Measurements from ENCODE around the gene DACT2.

DNA sequence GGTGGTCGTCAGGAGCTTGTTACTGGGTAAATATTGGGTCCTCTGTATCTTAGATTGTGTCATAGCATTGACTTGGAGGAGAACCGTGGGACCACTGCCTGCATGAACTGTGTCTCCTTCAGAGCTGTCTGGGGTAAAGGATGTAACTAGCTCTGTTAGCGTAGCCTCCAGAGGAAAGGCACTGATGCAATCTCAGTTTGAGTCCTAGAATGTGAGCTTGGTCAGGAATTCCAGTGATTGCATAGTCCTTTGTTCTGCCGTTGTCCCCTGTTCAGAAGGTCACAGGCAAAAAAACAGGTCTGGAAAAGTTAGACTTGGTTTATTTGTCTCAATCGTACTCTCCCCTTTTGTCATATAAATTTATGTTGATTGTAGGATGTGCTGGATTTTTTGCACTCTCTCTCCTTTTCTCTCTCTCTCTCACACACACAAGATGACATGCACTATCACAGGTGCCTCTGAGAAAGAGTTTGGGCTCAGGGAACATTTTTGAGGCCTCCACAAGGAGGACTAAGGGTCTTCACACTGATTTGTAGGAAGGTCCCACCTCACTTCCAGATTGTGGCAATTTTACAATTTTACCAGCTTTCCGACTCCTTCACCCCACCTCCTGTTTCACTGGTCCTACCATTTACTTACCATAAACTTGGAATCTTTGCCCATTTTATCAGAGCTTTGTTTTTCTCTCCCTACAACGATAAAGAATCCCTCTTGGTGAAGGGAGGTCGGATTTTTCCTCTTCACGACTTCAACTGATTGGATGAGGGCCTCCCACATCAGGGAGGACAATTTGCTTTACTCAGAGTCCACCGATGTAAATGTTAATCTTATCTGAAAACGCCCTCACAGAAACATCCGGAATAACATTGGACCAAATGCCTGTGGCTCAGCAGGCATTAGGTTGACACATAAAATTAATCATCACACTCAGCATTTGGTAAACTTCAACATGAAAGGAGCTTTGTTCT, 7.0 kb upstream of the DACT2 start:
- TF ChIP-seq CTCF (IDR thresholded peaks at IDR 0.05; ENCODE audit: control extremely low read depth in 1 of 3, insufficient read depth in 1 of 3, low read depth in 1 of 3, low read length in 3 of 3), result no peak
- no peak for TF ChIP-seq SP1 (IDR thresholded peaks at IDR 0.05; ENCODE audit: low read depth, low read length)
- no peak for TF ChIP-seq EZH2 (IDR thresholded peaks at IDR 0.05; ENCODE audit: low read depth, low read length, severe bottlenecking)
